Heart left ventricle (tissue), 13 donors: ENCODE measurements around the gene ZNF333.
"Not testable (repeated sequence)": the region's sequence is repeated elsewhere in the genome, so short reads cannot be mapped to it uniquely, and the experiment has no call there.

Experiments
- POLR2A ChIP-seq, 2 donors: fragments of 450-650 bp; IDR thresholded peaks; one replicate each; pipeline ENCODE4 v1.6.1; 2017; ENCODE audit warnings: antibody characterized with exemption in 2 of 2, mild to moderate bottlenecking in 2 of 2, moderate library complexity in 2 of 2
- TF ChIP-seq, protein P1 (sequence below), 12 donors: fragments of 200-600 bp; sonication (generic) in 4 of 12; IDR thresholded peaks; one replicate each; pipeline versions ENCODE4 v1.5.0 to v1.8.0; 2018 to 2022; ENCODE audit warnings: antibody characterized with exemption in 12 of 12, mild to moderate bottlenecking in 5 of 12
- donor health status: ischemic (EF 13 %, LVEDD 7.1; RV severe dilation, severe dysfunction).
- donor health status: DM: no; HTN: yes; CAD: no.
- donor health status: DM: no; HTN: no; CAD: no.
- donor health status: ischemic (EF 25% LVEDD 6.9; RV normal size, moderate dysfunction).
- donor health status: ischemic (EF 25% LVEDD 5.7; RV mildly dilated, moderate dysfunction).
- donor health status: ischemic (EF 35%, LVEDD 5.7; RV mildly dilated, moderate dysfunction).
- donor health status: nonischemic (EF 11% LVEDD 7.7; RV severe dilation, severe dysfunction).
- donor health status: DM: yes; HTN: yes; CAD: no.
- donor health status: PGD.
- donor health status: ischemic (EF 29% LVEDD 5.4; RV normal size, mild dysfunction).
- donor health status: nonischemic (EF 23%, LVEDD 6.1; RV moderate dilation, normal function).

DNA sequence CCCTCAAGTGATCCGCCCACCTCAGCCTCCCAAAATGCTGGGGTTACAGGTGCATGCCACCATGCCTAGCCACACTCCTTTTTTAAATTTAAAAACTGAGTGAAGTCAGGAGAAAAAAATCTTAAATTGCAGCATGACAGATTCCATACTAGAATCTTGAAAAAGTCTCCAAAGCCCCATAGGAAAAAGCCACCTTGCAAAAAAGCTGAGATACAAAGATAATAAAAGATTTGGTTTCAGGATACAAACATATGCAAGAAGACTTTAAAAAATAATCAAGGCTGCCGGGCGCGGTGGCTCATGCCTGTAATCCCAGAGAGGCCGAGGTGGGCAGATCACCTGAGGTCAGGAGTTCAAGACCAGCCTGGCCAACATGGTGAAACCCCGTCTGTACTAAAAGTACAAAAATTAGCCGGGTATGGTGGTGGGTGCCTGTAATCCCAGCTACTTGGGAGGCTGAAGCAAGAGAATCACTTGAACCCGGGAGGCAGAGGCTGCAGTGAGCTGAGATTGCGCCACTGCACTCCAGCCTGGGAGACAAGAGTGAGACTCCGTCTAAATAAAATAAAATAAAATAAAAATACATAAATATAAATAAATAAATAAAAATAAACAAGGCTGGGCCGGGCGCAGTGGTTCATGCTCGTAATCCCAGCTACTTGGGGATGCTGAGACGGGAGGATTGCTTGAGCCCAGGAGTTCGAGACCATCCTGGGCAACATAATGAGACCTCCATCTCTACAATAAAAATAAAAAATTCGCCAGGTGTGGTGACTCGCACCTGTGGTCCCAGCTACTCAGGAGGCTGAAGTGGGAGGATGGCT lies 92.1 kb downstream of the ZNF333 start:
- TF ChIP-seq, protein P1, sequence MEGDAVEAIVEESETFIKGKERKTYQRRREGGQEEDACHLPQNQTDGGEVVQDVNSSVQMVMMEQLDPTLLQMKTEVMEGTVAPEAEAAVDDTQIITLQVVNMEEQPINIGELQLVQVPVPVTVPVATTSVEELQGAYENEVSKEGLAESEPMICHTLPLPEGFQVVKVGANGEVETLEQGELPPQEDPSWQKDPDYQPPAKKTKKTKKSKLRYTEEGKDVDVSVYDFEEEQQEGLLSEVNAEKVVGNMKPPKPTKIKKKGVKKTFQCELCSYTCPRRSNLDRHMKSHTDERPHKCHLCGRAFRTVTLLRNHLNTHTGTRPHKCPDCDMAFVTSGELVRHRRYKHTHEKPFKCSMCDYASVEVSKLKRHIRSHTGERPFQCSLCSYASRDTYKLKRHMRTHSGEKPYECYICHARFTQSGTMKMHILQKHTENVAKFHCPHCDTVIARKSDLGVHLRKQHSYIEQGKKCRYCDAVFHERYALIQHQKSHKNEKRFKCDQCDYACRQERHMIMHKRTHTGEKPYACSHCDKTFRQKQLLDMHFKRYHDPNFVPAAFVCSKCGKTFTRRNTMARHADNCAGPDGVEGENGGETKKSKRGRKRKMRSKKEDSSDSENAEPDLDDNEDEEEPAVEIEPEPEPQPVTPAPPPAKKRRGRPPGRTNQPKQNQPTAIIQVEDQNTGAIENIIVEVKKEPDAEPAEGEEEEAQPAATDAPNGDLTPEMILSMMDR (IDR thresholded peaks at IDR 0.05): not testable (repeated sequence)
- not testable (repeated sequence) for TF ChIP-seq POLR2A (IDR thresholded peaks at IDR 0.05)
